GM19025 (cell line): ENCODE measurements around the gene ATF6.

ENCODE experiments used
- ATAC-seq: cut with Tn5 transposase; IDR thresholded peaks from one replicate; pipeline ENCODE4 v1.9.1; 2021; ENCODE audit warnings: mild to moderate bottlenecking, low read depth, moderate library complexity; ENCODE audit not compliant: unreplicated experiment

The ATF6 gene

GRCh38 chr1:161932668-161933067 lies 166.5 kb downstream of the ATF6 start:
- ATAC-seq, result no peak

- ATAC-seq, result no peak
These were observed 167.8 kb downstream of the ATF6 start for GRCh38 chr1:161933592-161934588.

GRCh38 chr1:161935264-161935663 lies 169.1 kb downstream of the ATF6 start:
- ATAC-seq, result no peak

GRCh38 chr1:161936786-161937185 lies 170.7 kb downstream of the ATF6 start:
- no peak for ATAC-seq

GRCh38 chr1:161940866-161941591 lies 174.9 kb downstream of the ATF6 start:
- ATAC-seq, result no peak

- no peak for ATAC-seq
These were observed 175.8 kb downstream of the ATF6 start for GRCh38 chr1:161941726-161942436.

GRCh38 chr1:161943737-161944136 lies 177.6 kb downstream of the ATF6 start:
- ATAC-seq, result no peak

GRCh38 chr1:161944381-161944780 lies 178.3 kb downstream of the ATF6 start:
- no peak for ATAC-seq

- ATAC-seq, result no peak
These were observed 179.4 kb downstream of the ATF6 start for GRCh38 chr1:161945306-161946060.

- no peak for ATAC-seq
These were observed 180.2 kb downstream of the ATF6 start for GRCh38 chr1:161946071-161946987.

GRCh38 chr1:161948435-161948834 lies 182.3 kb downstream of the ATF6 start:
- ATAC-seq, result no peak

GRCh38 chr1:161949548-161949947 lies 183.4 kb downstream of the ATF6 start:
- ATAC-seq, result no peak

- ATAC-seq, result no peak
These were observed 184.3 kb downstream of the ATF6 start for GRCh38 chr1:161950377-161950776.

GRCh38 chr1:161951646-161952045 lies 185.5 kb downstream of the ATF6 start:
- ATAC-seq, result no peak

GRCh38 chr1:161952607-161953172 lies 186.6 kb downstream of the ATF6 start:
- ATAC-seq, result no peak

GRCh38 chr1:161953256-161953920 lies 187.3 kb downstream of the ATF6 start:
- no peak for ATAC-seq

GRCh38 chr1:161954050-161954449 lies 187.9 kb downstream of the ATF6 start:
- no peak for ATAC-seq

- ATAC-seq, result no peak
These were observed 188.3 kb downstream of the ATF6 start for GRCh38 chr1:161954466-161954865.
